Stimulated activated CD4-positive, alpha-beta T cell treated with anti-CD3 and anti-CD28 coated beads, TNF-alpha, amount 100 ng/mL, for 4 hours (primary cell): Measurements from ENCODE around the gene INPP5F.

Experiments
- DNase-seq, 3 experiments: peaks; one replicate each; pipeline ENCODE4 v3.0.0-alpha.2; 2020; ENCODE audit warnings: low read depth in 3 of 3

The INPP5F gene

DNA sequence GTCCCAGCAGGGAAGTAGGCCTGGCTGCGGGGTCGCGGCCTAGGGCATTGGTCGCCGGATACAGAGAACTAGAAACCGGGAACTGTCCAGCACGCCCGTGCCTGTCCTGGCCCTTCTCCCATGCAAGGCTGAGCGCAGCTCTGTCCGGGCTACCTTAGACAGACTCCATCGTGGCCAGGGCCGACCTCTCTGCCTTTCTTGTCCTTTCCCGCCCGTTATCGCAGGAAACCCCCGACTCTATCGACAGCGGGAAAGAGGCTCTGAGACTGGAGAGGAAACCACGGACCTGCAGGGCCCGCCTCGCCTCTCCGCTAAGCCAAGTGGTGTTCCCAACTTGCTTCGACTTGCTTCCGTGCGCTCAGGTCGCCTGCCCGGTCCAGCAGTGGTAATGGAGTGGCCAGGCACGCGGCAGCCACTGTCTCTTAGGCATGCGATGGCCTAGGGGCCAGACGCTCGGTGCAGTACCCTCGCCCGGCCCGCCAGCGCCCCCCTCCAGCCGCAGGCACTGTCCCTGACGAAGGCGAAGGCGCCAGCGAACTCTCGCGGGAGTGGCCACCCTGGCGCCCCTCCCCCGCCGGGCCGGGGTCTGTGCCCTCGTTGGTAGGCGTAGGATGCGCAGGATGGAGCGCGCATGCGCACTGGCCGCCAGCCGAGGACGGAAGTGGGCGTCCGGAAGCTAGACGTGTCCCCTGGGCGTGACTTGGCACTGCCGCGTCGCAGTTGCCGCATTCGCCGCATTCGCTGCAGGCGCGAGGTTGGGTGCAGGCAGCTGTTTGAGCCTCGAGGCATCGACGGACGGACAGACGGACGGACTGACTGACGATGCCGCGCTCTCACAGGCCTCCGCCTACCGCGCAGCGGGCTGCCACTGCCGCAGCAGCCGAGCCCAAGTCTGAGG, 92.4 kb downstream of the INPP5F start:
- no peak for DNase-seq

DNA sequence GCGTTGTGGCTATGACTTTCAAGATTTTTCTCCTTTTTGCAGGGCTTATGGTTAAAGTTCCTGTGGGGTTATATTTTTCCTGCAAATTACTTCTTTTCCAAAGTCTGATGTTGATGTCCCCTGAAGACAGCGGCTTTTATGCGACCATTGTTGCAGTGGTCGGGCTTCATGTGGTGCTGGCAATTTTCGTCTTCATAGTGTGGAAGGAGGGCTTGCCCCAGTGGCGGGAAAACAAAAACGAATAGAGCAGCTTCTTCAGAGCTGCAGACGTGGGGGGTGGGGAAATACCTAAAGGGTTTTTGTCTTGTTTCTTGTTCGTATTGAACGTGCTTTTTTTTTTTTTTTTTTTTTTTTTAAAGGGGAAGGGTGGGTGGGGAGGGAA, 93.0 kb downstream of the INPP5F start:
- DNase-seq: no peak

DNA sequence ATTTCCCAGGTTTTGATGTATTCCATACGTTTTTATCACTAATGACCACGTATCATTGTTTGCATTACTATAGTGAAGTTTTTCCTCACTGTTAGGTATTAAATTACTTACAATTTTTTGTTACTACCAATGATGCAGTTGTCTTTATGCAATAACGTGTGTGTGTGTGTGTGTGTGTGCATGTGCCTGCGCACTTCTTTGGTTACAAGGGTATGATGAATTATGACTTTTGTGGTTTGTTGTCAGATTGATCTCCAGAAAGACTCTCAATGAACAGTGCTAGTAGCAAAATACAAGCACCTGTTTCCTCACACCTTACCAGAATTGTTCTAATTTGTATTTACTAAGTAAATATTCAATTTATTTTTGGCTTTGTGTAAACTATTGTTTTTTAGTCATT, 95.3 kb downstream of the INPP5F start:
- DNase-seq: no peak

DNA sequence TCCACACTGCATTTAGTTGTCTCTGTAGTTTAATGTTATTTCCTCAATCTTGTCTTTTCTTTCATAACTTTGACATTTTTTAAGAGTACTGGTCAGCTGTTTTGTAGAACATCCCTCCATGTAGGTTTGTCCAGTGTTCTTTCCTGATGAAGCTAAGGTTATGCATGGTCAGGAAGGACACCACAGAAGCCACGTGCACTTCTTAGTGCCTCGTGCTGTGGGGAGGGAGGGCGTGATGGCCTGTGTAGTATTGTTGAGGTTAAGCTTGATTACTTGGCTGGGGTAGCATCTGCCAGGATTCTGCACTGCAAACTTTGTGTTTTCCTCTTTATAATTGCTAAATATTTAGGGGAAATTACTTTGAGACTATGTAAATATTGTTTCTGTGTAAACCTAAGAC, 98.4 kb downstream of the INPP5F start:
- no peak for DNase-seq

DNA sequence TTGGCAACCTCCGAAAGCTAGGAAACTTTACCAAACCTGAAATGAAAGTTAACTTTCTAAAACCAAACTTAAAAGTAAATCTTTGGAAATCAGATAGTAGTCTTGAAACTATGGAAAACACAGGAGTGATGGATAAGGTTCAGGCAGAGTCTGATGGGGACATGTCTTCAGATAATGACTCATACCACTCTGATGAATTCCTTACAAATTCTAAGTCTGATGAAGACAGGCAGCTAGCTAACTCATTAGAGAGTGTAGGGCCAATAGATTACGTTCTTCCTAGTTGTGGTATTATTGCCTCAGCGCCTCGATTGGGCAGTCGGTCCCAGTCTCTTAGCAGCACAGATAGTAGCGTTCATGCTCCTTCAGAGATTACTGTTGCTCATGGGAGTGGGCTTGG, 100.9 kb downstream of the INPP5F start:
- no peak for DNase-seq

DNA sequence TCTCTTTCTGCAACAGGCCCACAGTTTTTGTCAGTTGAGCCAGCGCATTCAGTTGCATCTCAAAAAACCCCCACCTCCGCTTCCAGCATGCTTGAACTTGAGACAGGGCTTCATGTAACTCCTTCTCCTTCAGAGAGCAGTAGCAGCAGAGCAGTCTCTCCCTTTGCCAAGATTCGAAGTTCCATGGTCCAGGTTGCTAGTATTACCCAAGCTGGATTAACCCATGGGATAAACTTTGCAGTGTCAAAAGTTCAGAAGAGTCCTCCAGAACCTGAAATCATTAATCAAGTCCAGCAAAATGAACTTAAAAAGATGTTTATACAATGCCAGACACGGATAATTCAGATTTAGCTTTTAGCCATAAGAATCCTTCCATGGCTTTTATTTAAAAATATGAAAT, 101.6 kb downstream of the INPP5F start:
- no peak for DNase-seq

DNA sequence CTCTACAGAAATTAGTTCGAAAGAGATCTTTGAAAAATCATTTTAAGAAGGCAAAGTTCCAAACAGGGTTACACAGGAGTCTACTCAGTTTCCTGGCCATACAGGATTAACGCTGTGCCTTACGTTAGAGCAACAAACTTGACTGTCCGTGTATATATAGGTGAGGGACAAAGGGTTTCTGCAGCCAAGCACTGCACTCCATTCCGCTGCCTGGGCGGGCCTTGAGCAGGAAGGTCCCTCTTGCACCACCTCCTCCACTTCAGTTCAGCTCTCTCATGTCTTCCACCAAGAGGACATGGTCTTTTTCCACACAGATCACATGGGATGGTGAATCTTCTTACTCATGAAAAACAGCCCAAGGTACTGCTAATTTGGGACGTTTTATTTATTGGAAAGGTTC, 103.6 kb downstream of the INPP5F start:
- no peak for DNase-seq

DNA sequence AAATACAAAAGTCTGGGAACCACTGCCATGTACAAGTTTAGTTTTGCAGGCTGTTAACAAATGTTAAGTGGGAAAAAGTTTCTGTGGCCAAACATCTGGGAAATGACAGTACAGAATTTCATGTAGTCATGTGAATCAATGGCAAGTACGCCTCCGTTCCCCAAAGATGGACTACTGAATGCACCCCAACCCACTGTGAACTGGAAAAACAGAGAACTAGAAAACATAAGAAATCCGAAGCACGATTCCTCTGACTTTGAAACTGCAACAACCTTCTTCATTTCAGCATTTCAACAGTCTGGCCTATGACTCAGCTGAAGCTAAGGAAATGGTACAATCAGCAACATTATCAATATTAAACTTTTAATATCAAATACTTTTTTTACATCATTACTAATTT, 105.0 kb downstream of the INPP5F start:
- no peak for DNase-seq

DNA sequence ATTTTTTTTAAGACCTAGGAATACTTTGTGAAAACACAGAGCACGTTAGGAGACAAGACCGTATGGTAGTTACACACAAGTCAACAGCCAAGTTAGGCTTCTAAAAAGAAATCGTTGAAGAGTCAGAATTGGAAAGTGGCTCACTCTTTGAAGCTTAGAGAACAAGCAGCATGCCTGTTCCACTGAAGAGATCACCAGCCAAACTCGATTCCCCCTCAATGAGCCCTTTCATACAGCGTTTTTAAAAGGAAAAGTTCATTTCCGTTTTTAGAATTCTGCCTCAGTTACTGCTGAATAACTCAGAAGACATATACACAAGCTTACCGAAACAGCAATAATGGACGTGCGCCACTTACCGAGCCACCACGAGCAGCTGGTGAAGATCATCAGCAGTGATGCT, 105.8 kb downstream of the INPP5F start:
- DNase-seq: no peak

DNA sequence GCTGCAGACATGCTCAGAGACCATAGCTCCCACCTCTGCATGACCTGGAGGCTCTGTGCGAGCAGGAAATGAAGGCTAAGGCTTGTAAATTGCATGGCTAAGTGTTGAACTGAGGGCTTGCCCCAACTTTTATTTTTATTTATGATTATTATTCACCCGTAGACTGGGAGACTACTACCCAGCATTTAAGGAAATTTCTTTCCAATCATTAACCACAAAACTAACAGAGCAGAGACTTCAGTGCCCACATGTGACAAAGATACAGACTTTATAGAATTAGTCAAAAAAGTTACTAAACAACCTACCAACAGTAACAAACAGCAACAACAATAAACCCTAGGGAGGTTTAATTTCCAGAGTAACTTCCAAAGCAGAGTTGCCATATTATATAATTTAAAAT, 107.1 kb downstream of the INPP5F start:
- DNase-seq: no peak

DNA sequence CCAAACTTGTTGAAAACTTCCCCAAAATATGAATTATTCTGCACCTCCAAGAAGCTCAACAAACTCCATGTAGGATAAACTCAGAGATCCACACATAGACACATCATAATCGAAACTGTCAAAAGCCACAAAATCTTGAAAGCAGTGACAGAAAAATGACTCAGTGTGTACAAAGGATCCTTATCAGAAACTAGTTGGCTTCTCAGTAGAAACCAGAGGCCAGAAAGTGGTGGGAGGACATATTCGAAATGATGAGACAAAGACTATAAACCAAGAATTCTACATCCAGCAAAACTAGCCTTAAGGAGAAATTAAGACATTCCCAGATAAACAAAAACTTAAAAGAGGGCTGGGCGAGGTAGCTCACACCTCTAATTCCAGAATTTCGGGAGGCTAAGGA, 108.3 kb downstream of the INPP5F start:
- no peak for DNase-seq

DNA sequence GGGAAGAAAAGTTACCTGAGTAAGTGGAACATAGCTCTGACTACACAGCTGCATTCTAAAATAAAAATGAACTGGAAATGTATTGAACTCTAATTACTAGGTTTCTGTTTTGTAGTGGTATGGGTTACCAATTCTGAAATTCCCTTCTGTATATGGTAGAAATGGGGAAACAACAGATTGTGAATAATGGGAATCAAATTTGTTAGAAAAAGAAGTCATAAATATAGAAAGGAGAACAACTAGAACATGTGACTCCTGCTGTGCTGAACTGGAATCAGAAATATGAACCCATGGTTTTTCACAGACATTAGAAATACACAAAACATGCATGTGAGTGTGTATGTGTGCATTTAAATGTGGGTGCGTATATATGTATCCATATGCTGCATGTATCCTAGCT, 119.8 kb downstream of the INPP5F start:
- no peak for DNase-seq

DNA sequence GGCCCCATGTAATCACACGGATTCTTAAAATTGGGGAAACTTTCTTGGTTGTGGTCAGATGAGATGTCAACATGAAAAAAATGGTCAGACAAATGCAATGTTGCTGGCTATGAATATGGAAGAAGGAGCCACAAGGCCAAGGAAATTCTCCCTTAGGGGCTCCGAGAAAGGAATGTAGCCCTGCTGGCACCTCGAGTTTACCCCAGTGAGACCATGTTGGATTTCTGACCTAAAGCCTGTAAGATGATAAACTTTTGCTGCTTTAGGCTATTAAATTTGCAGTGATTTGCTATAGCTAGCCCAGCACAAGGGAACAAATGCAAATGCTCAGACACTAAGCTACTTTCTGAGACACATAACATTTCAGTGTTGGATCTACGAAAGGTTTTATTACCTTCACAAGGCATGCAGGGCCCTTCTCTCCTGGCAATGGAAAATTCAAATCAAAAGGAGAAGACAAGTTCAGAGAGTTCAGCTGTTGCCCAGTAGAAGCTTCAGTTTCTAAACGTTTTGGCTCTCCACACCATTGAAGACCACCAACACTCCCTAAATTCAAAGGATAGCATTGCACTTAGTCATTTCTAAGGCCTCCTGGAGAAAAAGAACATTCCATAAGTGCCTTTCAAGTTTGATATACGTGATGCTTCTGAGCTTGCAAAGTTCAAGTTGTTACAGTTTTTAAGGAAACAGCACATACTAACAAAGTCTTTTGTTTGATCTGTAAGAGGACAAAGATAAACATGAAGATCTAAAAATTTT, 123.4 kb downstream of the INPP5F start:
- no peak for DNase-seq

DNA sequence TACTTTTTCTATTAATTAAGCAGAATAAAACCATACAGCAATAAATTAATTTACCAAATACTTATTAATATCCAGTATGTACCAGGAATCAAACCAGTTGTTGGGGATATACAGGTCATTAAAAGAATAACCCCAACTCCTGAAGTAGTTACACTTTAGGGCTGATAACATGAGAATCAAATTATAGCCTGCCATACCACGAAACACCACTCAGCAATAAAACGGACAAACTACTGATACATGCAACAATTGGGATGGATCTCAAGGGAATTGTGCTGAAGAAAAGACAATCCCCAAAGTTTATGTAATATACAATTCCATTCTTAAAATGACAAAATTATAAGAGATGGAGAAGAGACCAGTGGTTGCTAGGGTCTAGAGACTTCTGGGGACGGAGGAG, 124.1 kb downstream of the INPP5F start:
- DNase-seq: no peak

DNA sequence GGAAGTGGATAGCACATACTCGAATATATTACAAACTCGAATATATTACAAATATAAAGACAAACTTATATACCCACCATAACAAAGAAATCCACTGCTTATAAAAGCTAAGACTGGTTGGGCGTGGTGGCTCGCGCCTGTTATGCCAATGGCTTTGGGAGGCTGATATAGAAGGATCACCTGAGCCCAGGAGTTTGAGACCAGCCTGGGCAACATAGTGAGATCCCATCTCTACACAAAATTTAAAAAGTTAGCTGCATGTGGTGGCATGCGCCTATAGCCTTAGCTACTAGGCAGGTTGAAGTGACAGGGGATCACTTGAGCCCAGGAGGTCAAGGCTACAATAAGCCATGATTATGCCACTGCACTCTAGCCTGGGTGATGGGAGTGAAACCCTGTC, 126.4 kb downstream of the INPP5F start:
- DNase-seq: no peak

DNA sequence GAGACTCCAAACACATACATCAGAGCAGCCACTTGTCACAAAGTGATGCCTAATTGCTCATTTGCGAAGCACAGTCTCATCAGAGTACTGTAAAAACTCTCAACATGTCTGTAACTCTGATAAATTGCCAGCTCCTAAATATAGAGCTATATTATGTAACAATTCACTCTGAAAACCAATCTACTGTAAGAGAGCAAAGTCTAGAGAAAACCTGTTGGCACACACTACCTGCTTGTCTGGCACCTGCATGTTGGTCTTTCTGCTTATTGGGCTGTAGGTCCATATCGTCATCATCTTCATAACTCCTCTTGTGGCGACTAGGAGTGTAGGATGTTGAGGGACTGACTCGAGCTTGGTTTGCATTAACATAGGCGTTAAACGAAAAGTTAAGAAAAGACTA, 127.0 kb downstream of the INPP5F start:
- no peak for DNase-seq

DNA sequence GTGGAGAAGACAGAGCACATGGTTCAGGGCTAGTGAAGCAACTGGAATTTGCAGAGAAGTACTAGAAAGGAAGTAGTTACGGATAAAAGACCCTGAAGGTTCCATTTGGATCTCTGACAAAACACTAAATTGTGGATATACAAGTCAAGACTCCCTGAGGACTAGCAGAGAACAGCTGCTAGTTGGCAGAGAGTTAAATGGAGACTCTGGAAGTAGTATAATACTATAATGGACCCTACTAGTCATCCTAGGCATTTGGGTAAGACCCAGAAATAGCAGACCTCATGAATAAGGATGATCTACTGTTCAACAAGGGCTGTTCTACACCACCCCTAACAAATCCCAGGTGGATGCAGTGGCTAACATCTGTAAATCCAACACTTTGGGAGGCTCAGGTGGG, 127.7 kb downstream of the INPP5F start:
- DNase-seq: no peak

DNA sequence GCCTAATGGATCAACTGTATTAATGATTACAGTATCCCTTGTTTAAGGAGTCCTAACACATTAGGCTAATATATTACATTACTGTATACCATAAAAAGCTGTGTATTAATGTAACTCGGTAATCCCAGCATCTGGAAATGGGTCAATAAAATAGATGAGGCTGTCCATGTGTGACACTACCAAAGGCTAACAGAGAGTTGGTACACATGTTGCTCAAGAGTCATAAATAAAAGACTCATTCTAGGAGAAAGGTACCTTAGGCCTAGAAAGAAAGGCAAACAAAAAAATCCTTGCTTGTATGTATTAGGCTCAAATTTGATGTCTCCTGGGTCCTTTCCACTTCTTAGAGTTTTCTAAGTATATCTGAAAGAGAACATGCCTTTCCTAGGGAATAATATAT, 132.2 kb downstream of the INPP5F start:
- DNase-seq: no peak

DNA sequence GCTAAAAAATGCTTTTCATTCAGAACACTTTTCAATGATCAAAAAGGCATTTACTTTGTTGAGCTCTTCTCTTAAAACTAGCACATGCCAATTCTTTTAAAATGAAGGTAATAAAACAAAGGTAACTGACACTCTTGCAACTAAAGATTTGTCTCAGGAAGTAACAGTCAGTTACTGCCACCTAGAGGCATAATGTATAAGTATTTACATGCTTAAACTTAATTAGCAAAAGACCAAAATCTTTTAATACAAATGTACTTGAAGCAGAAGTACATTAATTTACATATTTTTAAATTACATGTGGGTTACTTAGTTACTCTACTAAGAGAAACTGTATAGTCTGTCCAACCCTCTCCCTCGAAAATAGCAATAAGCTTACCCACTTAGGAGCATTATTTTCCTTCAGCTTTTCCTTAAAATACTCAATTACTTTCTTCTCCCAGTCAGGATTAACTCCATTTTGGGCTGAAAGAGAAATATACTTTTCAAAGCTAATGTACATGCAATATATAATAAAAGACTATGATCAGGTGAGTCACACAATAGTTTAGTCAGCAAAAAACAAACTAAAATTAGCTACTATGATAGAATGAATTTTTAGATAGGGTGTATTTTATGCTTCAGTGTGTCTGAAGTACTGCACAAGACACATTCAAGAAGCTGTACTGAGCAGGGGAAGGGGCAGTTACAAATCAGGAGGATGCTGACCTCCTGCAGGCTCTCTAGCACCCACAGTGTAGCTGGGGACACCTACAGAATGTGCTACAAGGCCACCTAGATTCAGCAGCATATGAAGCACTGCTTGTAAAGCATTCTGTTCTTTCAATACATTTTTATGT, 133.8 kb downstream of the INPP5F start:
- no peak for DNase-seq

DNA sequence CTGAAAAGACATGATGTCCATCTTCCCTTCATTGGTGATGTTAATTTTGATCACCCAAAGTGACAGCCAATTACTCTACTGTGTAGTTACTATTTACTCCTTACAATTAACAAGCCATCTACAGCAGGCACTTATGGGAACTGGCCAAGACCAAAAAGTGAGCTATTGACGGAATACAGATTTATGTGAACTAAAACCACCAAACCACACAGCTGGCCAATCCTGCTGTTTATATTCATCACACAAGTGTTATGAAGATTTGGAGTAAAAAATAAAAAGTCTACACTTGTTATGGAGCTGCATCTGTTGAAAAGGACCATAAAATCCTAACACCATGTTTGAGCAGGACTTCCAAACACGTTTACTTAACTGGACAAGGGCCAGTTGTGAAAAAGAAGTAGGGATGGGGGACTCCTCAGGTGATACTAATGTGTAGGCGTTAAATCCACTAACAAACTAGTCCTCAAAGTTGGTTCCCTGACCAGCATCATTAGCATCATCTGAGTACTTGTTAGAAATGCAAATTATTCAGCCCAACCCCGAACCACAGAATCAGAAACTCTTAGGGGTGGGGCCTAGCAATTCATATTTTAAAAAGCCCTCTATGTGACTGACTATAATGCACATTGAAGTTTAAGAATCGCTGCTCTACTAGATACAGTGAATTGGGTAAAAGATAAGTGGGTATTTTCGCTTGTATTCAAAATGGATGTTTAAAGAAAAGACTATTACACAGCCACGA, 135.2 kb downstream of the INPP5F start:
- no peak for DNase-seq

DNA sequence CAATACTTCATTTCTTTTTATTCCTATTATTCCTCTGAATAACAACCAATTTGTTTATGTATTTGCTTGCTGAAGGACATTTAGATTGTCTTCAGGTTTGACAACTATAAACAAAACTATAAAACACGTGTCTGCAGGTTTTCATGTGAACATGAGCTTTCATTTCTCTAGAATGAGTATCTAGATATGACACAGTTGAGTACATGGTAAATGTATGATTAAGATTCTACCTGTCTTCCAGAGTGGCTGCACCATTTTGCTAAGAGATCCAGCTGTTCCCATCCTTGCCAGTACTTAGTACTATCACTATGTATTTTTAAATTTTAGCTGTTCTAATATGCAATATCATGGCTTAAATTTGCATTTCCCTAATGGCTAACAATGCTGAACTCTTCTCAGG, 136.7 kb downstream of the INPP5F start:
- no peak for DNase-seq
